ENCODE measurements around the gene ARHGAP23.

DNA sequence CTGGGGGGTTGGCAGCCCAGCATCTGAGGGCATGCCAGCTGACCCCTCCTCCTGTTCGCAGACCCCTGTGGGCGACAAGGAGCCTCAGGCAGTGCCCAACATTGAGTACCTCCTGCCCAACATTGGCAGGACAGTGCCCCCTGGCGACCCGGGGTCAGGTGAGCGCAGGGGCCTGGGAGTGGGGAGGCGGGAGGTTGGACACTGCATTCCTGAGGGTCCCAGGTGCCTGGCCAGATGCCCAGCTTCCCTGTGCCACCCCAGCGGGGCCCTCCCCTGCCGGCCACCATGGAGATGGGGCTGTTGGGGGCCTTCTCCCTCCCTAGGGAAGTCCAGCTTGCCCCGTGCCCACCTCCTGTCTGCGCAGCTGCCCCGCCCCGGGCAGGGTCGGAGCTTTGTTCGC lies 70.1 kb downstream of the ARHGAP23 start:
- TF ChIP-seq EZH2phosphoT487 (conservative IDR thresholded peaks at IDR 0.05; ENCODE audit: low read length) = no peak
- TF ChIP-seq, protein P1, sequence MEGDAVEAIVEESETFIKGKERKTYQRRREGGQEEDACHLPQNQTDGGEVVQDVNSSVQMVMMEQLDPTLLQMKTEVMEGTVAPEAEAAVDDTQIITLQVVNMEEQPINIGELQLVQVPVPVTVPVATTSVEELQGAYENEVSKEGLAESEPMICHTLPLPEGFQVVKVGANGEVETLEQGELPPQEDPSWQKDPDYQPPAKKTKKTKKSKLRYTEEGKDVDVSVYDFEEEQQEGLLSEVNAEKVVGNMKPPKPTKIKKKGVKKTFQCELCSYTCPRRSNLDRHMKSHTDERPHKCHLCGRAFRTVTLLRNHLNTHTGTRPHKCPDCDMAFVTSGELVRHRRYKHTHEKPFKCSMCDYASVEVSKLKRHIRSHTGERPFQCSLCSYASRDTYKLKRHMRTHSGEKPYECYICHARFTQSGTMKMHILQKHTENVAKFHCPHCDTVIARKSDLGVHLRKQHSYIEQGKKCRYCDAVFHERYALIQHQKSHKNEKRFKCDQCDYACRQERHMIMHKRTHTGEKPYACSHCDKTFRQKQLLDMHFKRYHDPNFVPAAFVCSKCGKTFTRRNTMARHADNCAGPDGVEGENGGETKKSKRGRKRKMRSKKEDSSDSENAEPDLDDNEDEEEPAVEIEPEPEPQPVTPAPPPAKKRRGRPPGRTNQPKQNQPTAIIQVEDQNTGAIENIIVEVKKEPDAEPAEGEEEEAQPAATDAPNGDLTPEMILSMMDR (IDR thresholded peaks at IDR 0.05; ENCODE audit: insufficient read depth, low read length, poor library complexity, severe bottlenecking) = no peak
